Neuron (in vitro differentiated cells): ENCODE data around the gene THSD4.

ENCODE experiments used
- H2AFZ ChIP-seq: one replicate; pipeline ENCODE4 v1.6.1; 2013; ENCODE audit warnings: low read depth, mild to moderate bottlenecking, inconsistent platforms, low read length, moderate library complexity
- H3K27me3 ChIP-seq: one replicate; pipeline ENCODE4 v1.6.1; 2013; ENCODE audit warnings: low read length; ENCODE audit not compliant: insufficient read depth
- H3K36me3 ChIP-seq: one replicate; pipeline ENCODE4 v1.6.1; 2013; ENCODE audit warnings: low read length; ENCODE audit not compliant: insufficient read depth
- H3K4me1 ChIP-seq: one replicate; pipeline ENCODE4 v1.6.1; 2013; ENCODE audit warnings: low read length; ENCODE audit not compliant: insufficient read depth
- H3K4me3 ChIP-seq: 2 replicates; pipeline ENCODE4 v1.5.1; 2013; ENCODE audit warnings: mild to moderate bottlenecking, low read length, moderate library complexity
- H3K9me3 ChIP-seq: one replicate; pipeline ENCODE4 v1.6.1; 2013; ENCODE audit warnings: low read length

The THSD4 gene

GRCh38 chr15:71133747-71134472 is 18.6 kb downstream of the THSD4 start:
- no peaks in the 10 kb centered on the region for H3K36me3 ChIP-seq
- no peak overlapping the region for H3K4me3 ChIP-seq
- no peaks in the 10 kb centered on the region for H3K4me1 ChIP-seq
- peaks cover 3% of the 10 kb centered on the region for H3K27me3 ChIP-seq
- H3K9me3 ChIP-seq, result peaks cover 3% of the 10 kb centered on the region
- no peak overlapping the region for H2AFZ ChIP-seq

GRCh38 chr15:71136159-71136783 is 21.0 kb downstream of the THSD4 start:
- Histone ChIP-seq H2AFZ (no peak overlapping the region), H3K27me3 (peaks cover 3% of the 10 kb centered on the region), H3K9me3 (peaks cover 3% of the 10 kb centered on the region), H3K4me3 (no peak overlapping the region), H3K4me1 (no peaks in the 10 kb centered on the region), H3K36me3 (no peaks in the 10 kb centered on the region)

- Histone ChIP-seq H2AFZ (no peak overlapping the region), H3K27me3 (peaks cover 3% of the 10 kb centered on the region), H3K36me3 (no peaks in the 10 kb centered on the region), H3K4me1 (no peaks in the 10 kb centered on the region), H3K4me3 (no peak overlapping the region), H3K9me3 (peaks cover 3% of the 10 kb centered on the region)
These were observed 21.7 kb downstream of the THSD4 start for GRCh38 chr15:71136793-71137518.

GRCh38 chr15:71138473-71138872 is 23.2 kb downstream of the THSD4 start:
- Histone ChIP-seq H3K36me3 (no peaks in the 10 kb centered on the region), H3K4me1 (no peaks in the 10 kb centered on the region), H3K27me3 (peaks cover 3% of the 10 kb centered on the region), H3K4me3 (no peak overlapping the region), H3K9me3 (peaks cover 3% of the 10 kb centered on the region), H2AFZ (no peak overlapping the region)

GRCh38 chr15:71139241-71139640 is 24.0 kb downstream of the THSD4 start:
- H3K4me1 ChIP-seq, result no peaks in the 10 kb centered on the region
- H3K36me3 ChIP-seq, result no peaks in the 10 kb centered on the region
- H2AFZ ChIP-seq, result no peak overlapping the region
- H3K27me3 ChIP-seq, result peaks cover 3% of the 10 kb centered on the region
- peaks cover 3% of the 10 kb centered on the region for H3K9me3 ChIP-seq
- no peak overlapping the region for H3K4me3 ChIP-seq

GRCh38 chr15:71141572-71141971 is 26.3 kb downstream of the THSD4 start:
- H3K4me3 ChIP-seq, result no peak overlapping the region

GRCh38 chr15:71142780-71143179 is 27.5 kb downstream of the THSD4 start:
- Histone ChIP-seq H3K9me3 (no peaks in the 10 kb centered on the region), H3K4me1 (no peaks in the 10 kb centered on the region), H2AFZ (no peak overlapping the region), H3K36me3 (no peaks in the 10 kb centered on the region), H3K4me3 (no peak overlapping the region), H3K27me3 (no peaks in the 10 kb centered on the region)

More at GRCh38 chr15:71141572-71141971, 26.3 kb downstream of the THSD4 start:
- Histone ChIP-seq H3K27me3 (no peaks in the 10 kb centered on the region), H2AFZ (no peak overlapping the region), H3K4me1 (no peaks in the 10 kb centered on the region), H3K9me3 (no peaks in the 10 kb centered on the region), H3K36me3 (no peaks in the 10 kb centered on the region)

GRCh38 chr15:71143373-71144310 is 28.4 kb downstream of the THSD4 start:
- Histone ChIP-seq H3K4me1 (no peaks in the 10 kb centered on the region), H2AFZ (no peak overlapping the region), H3K9me3 (no peaks in the 10 kb centered on the region), H3K4me3 (no peak overlapping the region), H3K27me3 (no peaks in the 10 kb centered on the region), H3K36me3 (no peaks in the 10 kb centered on the region)

GRCh38 chr15:71145648-71146047 is 30.4 kb downstream of the THSD4 start:
- Histone ChIP-seq H2AFZ (no peak overlapping the region), H3K9me3 (no peaks in the 10 kb centered on the region), H3K27me3 (no peaks in the 10 kb centered on the region), H3K4me1 (no peaks in the 10 kb centered on the region), H3K36me3 (no peaks in the 10 kb centered on the region), H3K4me3 (no peak overlapping the region)

GRCh38 chr15:71146580-71146982 is 31.3 kb downstream of the THSD4 start:
- H3K36me3 ChIP-seq, result no peaks in the 10 kb centered on the region
- H2AFZ ChIP-seq, result no peak overlapping the region
- no peak overlapping the region for H3K4me3 ChIP-seq
- H3K4me1 ChIP-seq, result no peaks in the 10 kb centered on the region
- no peaks in the 10 kb centered on the region for H3K27me3 ChIP-seq
- no peaks in the 10 kb centered on the region for H3K9me3 ChIP-seq

GRCh38 chr15:71148048-71148447 is 32.8 kb downstream of the THSD4 start:
- H3K4me3 ChIP-seq, result no peak overlapping the region
- H3K36me3 ChIP-seq, result no peaks in the 10 kb centered on the region
- no peaks in the 10 kb centered on the region for H3K9me3 ChIP-seq
- H3K27me3 ChIP-seq, result no peaks in the 10 kb centered on the region
- no peaks in the 10 kb centered on the region for H3K4me1 ChIP-seq
- H2AFZ ChIP-seq, result no peak overlapping the region

GRCh38 chr15:71149646-71150557 is 34.6 kb downstream of the THSD4 start:
- Histone ChIP-seq H3K36me3 (no peaks in the 10 kb centered on the region), H3K9me3 (no peaks in the 10 kb centered on the region), H2AFZ (no peak overlapping the region), H3K4me1 (no peaks in the 10 kb centered on the region), H3K4me3 (no peak overlapping the region), H3K27me3 (no peaks in the 10 kb centered on the region)
